IPS-20b (cell line): ENCODE data around the gene DPYD.
A peak's percentile ranks its signal among the peaks of the same experiment; 100 is the strongest.

Source experiments
- H3K27ac ChIP-seq: one replicate; pipeline ENCODE4 v1.5.1; 2013; ENCODE audit warnings: low read length
- H3K27me3 ChIP-seq: 2 replicates; pipeline ENCODE4 v1.6.1; 2013; ENCODE audit warnings: mild to moderate bottlenecking, low read length, inconsistent platforms; ENCODE audit not compliant: insufficient read depth
- H3K36me3 ChIP-seq: 2 replicates; pipeline ENCODE4 v1.6.1; 2013; ENCODE audit warnings: low read depth, mild to moderate bottlenecking, inconsistent platforms, low read length, moderate library complexity; ENCODE audit not compliant: insufficient read depth
- H3K4me1 ChIP-seq: 2 replicates; pipeline ENCODE4 v1.6.1; 2013; ENCODE audit warnings: mild to moderate bottlenecking, control low read depth, inconsistent platforms, low read length, moderate library complexity; ENCODE audit not compliant: insufficient read depth
- H3K4me3 ChIP-seq: 2 replicates; pipeline ENCODE4 v1.5.1; 2013; ENCODE audit warnings: mild to moderate bottlenecking, low read length, inconsistent platforms
- H3K9ac ChIP-seq: 2 replicates; pipeline ENCODE4 v1.6.1; 2013; ENCODE audit warnings: low read depth, mild to moderate bottlenecking, inconsistent platforms, low read length, moderate library complexity
- H3K9me3 ChIP-seq: 2 replicates; pipeline ENCODE4 v1.6.1; 2013; ENCODE audit warnings: mild to moderate bottlenecking, low read depth, low read length, inconsistent platforms; ENCODE audit not compliant: insufficient read depth

DPYD gene

DNA sequence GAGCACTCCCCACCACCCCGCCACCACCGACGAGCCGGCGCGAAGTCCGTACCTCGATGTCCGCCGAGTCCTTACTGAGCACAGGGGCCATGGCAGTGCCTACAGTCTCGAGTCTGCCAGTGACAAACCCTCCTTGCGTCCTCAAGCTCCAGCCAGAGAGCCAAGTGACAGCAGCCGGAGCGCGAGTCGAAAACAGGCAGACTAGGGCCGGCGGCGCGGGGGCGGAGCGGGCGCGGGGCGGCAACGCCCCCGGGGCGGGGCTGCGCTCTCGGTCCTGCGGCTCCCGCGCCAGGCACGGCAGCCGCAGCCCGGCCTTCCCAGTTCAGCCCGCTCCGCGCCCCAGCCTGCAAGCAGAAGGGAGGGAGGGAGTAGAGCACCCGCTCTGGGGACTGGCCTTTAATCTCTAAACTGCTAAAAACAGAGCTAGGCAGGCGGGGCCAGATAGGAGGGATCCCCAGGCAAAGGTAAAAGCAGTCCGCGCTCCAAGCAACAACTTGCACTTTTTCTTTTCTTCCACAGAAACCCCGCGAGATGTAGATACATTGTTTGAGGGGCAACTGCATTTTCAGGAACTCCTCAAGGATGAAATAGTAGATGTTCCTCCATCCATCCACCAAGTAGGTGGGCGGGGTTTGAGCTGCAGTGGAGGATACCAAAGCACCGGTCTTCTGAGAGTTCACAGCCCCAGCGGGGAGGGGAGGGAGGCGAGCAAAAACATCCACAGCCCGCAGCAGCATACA is at the start of gene DPYD:
DPYD (minus strand) TSS at position 203 of the 740 bp plus-strand sequence; CDS start at position 91, 112 bp downstream.
- no peaks in the 10 kb centered on the region for H3K36me3 ChIP-seq
- peak within 1 kb of the TSS; percentile 87 for H3K4me3 ChIP-seq
- H3K4me1 ChIP-seq: peaks cover 9% of the 10 kb centered on the region
- peaks cover 24% of the 10 kb centered on the region for H3K27me3 ChIP-seq
- peak within 1 kb of the TSS; percentile 70; the same call in 1 of the 2 replicates for H3K9ac ChIP-seq
- no peaks in the 10 kb centered on the region for H3K9me3 ChIP-seq
- no peak within 1 kb of the TSS for H3K27ac ChIP-seq

DNA sequence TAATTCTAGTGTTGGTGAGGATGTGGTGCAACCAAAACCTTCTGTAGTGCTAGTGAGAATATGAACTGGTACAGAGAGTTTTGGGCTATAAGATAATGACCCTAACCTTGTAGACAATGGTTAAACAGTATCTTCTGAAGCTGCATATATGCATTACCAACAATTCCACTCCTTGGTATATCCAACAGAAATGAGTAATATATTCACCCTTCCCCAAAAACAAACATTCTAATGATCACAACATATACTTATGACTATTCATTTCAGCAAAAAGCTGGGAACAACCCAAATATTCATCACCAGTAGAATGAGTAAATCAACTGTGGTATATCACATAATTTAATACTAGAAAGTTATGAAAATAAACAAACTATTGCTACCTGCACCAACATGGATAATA is 39.6 kb upstream of the DPYD start:
- no peak overlapping the region for H3K9ac ChIP-seq

DNA sequence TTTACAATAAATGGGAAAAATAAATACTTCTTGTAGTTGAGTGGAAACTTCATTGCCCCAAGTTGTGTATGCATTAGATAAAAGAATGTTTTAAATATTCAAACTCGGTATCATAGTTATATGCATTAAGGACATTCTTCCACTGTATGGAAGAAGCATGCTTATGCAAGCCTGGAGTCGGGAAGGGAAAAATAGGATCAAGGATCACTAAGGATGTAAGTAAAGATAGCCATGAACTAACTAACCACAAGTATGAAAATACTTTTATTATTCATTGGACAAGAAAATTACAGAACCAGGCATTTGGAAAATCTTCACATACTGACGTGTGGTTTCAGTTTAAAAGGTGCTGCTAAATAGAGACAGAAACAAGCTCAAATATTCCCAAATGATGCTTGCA is 26.9 kb upstream of the DPYD start:
- H3K4me1 ChIP-seq: no peaks in the 10 kb centered on the region
- no peaks in the 10 kb centered on the region for H3K9me3 ChIP-seq
- no peak overlapping the region for H3K27ac ChIP-seq
- H3K36me3 ChIP-seq: no peaks in the 10 kb centered on the region
- H3K9ac ChIP-seq: no peak overlapping the region
- H3K4me3 ChIP-seq: no peak overlapping the region
- no peaks in the 10 kb centered on the region for H3K27me3 ChIP-seq

More for the DNA sequence above, 39.6 kb upstream of the DPYD start:
- no peaks in the 10 kb centered on the region for H3K4me1 ChIP-seq
- H3K4me3 ChIP-seq: no peak overlapping the region
- H3K27ac ChIP-seq: no peak overlapping the region
- no peaks in the 10 kb centered on the region for H3K27me3 ChIP-seq
- no peaks in the 10 kb centered on the region for H3K36me3 ChIP-seq
- no peaks in the 10 kb centered on the region for H3K9me3 ChIP-seq

DNA sequence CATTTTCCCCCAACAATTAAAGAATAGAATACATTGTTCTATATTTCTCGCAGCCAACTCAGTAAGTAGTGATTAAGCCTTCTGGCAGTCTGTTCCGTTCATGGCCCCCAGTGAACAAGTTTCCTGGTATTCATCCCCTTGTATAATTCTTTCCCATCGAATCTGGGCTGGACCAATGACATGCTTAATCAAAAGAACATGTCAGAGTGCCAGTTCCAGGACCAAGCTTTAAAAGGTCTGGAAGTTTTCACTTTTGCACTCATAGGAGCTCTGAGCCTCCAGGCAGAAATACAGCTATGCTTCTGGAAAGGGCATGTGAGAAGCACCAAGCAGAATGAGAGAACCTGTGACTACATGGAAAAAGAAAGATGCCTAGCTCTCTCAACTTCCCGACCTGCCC is 22.5 kb upstream of the DPYD start:
- Histone ChIP-seq H3K4me1 (no peaks in the 10 kb centered on the region), H3K4me3 (no peak overlapping the region), H3K9ac (no peak overlapping the region), H3K27me3 (no peaks in the 10 kb centered on the region), H3K9me3 (no peaks in the 10 kb centered on the region), H3K36me3 (no peaks in the 10 kb centered on the region), H3K27ac (no peak overlapping the region)

DNA sequence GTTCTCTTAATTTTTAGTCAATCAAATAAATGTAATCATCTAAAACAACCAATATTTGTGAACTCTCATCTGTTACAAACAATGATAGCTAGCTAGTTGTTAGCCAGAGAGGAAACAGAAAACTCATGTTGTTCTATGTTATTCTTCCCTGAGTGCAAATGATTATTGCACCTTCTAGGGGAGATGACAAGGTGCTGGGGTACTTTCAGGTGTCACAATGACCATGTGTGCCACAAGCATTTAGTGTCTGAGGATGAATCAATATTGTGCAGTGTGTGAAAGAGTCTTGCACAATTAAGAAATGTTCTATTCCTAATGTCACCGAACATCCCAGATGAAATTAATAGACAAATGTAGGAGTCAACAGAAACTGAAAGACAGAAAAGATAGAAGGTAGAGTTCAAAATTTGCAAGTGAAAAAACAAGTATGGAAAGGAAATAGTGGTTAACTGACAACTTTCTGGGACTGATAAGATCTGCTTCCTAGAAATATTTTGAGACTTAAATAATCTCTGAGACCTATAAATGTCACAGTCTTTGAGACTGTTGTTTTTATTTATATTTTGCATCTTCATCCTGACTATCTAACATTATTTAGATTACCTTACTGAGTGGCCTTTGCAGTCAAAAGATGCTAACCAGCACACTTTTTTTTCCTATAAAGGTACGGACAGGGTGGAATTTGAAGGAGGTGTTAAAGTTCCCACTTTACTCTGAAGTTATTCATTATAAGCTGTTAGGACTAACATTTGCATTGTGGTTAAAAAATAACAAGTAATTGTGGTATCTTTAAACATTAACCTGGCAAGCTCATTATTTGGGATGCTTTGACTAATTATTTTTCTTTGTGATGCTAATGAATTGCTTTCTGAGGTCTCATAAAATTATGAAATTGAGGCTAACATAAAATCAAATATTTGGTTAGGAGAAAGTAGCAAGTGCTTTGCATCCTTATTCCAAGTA is 21.6 kb upstream of the DPYD start:
- no peak overlapping the region for H3K9ac ChIP-seq
- no peak overlapping the region for H3K27ac ChIP-seq

DNA sequence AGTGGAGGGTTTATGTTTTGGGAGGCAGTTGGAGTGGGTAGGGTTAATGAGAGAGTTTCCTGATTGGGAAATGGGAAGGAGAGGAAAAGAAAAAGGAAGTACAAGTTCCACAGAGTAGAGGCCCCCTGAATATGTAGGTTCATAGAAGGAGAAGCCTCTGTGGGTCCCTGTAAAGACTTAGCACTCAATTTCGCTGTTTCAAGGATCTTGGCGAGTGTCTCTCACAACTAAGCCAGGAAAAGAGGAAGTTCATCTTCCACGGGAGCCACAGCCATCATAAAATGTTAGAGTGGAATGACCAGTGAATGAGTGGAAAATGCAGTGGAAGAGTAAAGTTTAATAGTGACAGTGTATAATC is 17.4 kb upstream of the DPYD start:
- no peaks in the 10 kb centered on the region for H3K9me3 ChIP-seq
- H3K27ac ChIP-seq: no peak overlapping the region
- H3K9ac ChIP-seq: no peak overlapping the region
- H3K4me1 ChIP-seq: no peaks in the 10 kb centered on the region
- no peak overlapping the region for H3K4me3 ChIP-seq
- H3K36me3 ChIP-seq: no peaks in the 10 kb centered on the region
- H3K27me3 ChIP-seq: no peaks in the 10 kb centered on the region

More for the DNA sequence above, 21.6 kb upstream of the DPYD start:
- H3K4me3 ChIP-seq: no peak overlapping the region
- no peaks in the 10 kb centered on the region for H3K27me3 ChIP-seq
- no peaks in the 10 kb centered on the region for H3K9me3 ChIP-seq
- H3K36me3 ChIP-seq: no peaks in the 10 kb centered on the region
- no peaks in the 10 kb centered on the region for H3K4me1 ChIP-seq

DNA sequence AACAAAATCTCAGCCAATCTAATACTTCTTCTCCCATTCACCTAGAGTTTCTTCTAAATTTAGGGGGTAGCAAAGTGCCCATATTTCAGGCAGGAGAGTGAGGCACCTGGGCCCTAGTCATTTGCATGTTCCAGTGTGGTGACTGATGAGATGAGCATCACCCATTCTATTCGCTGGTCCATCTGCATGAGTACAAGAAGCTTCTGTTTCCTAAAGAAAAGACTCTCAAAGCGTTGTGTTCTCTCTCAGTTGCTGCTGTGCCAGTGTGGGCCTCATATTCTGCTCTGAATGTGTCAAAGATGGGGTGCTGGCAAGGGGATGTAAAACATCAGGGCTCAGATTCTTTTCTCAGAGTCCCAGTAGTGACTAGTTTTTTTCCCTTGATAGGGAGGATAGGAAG is 16.1 kb upstream of the DPYD start:
- no peaks in the 10 kb centered on the region for H3K9me3 ChIP-seq
- no peaks in the 10 kb centered on the region for H3K36me3 ChIP-seq
- no peaks in the 10 kb centered on the region; the same call in 1 of the 2 replicates for H3K4me1 ChIP-seq
- H3K4me3 ChIP-seq: no peak overlapping the region
- H3K27ac ChIP-seq: no peak overlapping the region
- no peak overlapping the region for H3K9ac ChIP-seq
- no peaks in the 10 kb centered on the region for H3K27me3 ChIP-seq

DNA sequence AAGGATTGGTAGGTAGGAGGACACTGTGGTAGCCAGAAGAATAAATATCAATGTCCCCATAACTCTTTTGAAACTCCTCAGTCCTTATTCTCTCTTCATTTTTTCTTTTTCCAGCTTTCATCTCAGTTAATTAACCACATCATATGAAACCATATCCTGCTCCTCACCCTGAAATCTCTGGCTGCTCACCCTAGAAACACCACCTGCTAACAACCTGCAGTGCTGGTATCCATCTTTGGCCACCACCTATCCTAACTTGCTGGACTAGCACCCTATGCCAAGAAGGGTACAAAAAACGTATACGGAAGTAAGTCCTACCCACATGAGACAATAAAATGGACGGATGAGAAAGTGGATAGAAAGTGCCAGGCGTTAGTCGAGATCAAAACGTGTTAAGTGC is 13.7 kb upstream of the DPYD start:
- Histone ChIP-seq H3K36me3 (no peaks in the 10 kb centered on the region), H3K27me3 (no peaks in the 10 kb centered on the region), H3K9ac (no peak overlapping the region), H3K4me3 (no peak overlapping the region), H3K27ac (no peak overlapping the region), H3K4me1 (no peaks in the 10 kb centered on the region; the same call in 1 of the 2 replicates), H3K9me3 (no peaks in the 10 kb centered on the region)

DNA sequence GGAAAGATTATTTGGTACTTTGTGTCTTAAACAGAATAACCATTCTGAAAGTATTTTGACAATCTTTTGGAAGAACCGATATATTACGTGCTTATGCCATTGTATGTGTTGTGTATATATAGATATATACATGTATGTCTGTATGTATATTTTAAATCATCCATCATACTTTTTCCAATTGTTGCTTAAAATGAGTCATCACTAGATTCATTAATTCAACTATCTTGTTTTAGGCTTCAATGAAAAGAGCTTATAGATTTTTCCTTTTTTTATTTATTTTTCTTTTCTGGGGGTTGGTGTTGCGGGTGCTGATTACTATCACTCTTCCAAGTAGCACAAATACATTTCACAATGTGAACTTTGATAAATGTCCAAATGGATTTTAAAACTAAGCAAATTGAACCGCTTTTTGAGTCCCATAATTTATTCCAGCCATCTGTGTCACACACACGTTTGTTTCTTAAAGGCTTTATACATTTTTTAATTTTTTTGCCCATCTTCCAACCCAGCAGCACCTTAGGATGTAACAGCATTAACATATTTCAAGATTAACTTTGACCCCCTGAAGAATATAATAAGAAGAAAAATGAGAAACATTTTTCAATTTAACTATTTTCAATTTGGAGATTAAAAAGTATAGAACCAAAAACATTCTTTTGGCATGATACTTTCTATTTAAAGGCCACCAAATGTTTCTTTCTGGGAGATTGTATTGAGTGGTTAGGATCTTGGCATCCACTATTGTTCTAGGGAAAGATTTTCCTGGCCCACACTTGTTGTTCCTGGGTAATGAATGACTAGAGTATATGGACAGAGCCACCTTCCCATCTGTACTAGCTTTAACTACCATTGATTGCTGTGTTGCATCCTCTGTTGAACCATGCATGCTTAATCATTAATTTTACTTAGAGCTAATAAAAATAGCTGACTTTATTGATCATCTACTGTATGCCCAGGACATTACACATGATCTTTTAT is 9.3 kb upstream of the DPYD start:
- H3K36me3 ChIP-seq: no peaks in the 10 kb centered on the region
- H3K27me3 ChIP-seq: no peaks in the 10 kb centered on the region
- no peaks in the 10 kb centered on the region for H3K9me3 ChIP-seq
- H3K4me3 ChIP-seq: no peak overlapping the region
- H3K4me1 ChIP-seq: no peaks in the 10 kb centered on the region; the same call in 1 of the 2 replicates
- H3K27ac ChIP-seq: no peak overlapping the region
- no peak overlapping the region for H3K9ac ChIP-seq

DNA sequence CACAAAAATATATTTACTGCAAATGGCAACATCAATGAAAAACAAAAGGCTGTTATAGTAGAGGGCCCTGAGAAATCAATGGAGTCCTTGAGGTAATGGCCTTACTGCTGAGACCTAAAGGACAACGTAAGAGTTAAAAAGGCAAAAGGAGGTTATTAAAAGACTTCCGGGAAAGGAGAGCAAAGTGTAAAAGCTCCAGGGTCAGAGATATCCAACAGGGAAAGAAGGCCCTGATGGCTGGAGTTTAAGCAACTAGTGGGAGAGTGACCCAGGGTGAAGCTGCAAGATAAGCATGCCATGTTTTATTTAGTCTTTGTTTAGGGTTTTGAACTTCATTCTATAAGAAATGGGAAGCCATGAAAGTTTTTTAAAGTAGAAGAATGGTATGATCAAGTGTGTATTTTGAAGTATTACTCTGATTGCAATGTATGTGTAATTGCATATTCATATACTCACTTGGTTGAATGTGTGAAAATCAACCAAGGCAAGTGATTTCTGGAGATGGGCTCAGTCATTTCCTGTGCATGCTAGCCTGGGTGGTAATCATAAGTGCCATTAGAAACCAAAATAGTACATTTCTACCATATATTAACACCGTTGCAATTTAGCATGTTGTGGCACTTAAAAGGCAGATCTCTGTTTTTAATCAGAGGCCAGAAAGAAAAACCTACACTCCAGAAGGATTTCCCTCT is 5.3 kb upstream of the DPYD start:
- H3K4me1 ChIP-seq: no peaks in the 10 kb centered on the region; the same call in 1 of the 2 replicates
- H3K4me3 ChIP-seq: no peak overlapping the region
- no peaks in the 10 kb centered on the region for H3K9me3 ChIP-seq
- no peak overlapping the region for H3K27ac ChIP-seq
- no peaks in the 10 kb centered on the region for H3K27me3 ChIP-seq
- no peaks in the 10 kb centered on the region for H3K36me3 ChIP-seq
- no peak overlapping the region for H3K9ac ChIP-seq
